Right lobe of liver (tissue), 4 donors: ENCODE results near the gene UFD1.

Experiments used
- POLR2A ChIP-seq: fragments of 450-650 bp; IDR thresholded peaks from one replicate; pipeline ENCODE4 v1.6.1; 2017; ENCODE audit warnings: antibody characterized with exemption, mild to moderate bottlenecking
- TF ChIP-seq, protein P1 (sequence below), 4 donors: fragments of 200-600 bp in 3 of 4; fragments of 450-650 bp in 1 of 4; IDR thresholded peaks; one replicate each; pipeline versions ENCODE4 v1.5.1 to v1.8.0; 2016 to 2022; ENCODE audit warnings: antibody characterized with exemption in 4 of 4, mild to moderate bottlenecking in 2 of 4
- donor health status: DM: no; HTN: no; CAD: no.
- donor health status: DM: no; HTN: no; CAD: no.
- donor health status: DM: no; HTN: yes; CAD: no.

DNA sequence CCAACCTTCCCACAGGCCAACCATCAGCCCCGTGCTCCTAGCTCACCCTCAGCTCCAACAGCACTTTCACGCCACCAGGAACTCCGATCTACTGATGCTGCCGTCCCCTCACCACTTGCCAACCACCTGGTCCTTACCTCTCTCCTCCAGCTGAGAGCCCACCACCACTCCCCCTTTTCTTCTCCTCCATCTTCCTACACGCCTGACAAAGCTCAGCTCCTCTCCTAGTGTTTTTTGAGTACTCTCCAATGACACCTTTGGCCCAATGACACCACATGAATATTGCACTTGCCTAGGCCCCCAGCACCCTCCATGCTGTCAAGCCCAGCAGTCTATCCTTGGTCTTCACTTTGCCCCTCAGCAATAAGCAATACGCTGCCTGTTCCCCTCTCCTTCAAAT, 78.1 kb downstream of the UFD1 start:
- TF ChIP-seq, protein P1, sequence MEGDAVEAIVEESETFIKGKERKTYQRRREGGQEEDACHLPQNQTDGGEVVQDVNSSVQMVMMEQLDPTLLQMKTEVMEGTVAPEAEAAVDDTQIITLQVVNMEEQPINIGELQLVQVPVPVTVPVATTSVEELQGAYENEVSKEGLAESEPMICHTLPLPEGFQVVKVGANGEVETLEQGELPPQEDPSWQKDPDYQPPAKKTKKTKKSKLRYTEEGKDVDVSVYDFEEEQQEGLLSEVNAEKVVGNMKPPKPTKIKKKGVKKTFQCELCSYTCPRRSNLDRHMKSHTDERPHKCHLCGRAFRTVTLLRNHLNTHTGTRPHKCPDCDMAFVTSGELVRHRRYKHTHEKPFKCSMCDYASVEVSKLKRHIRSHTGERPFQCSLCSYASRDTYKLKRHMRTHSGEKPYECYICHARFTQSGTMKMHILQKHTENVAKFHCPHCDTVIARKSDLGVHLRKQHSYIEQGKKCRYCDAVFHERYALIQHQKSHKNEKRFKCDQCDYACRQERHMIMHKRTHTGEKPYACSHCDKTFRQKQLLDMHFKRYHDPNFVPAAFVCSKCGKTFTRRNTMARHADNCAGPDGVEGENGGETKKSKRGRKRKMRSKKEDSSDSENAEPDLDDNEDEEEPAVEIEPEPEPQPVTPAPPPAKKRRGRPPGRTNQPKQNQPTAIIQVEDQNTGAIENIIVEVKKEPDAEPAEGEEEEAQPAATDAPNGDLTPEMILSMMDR (IDR thresholded peaks at IDR 0.05): no peak
- TF ChIP-seq POLR2A: no peak
